ENCODE data around the gene DIP2B. TPM values are rescaled to one million over a fixed set of nuclear protein-coding genes. Genes with fewer than 3 reads are reported as not detected.

The DIP2B gene
- total RNA-seq, 2 experiments from 2014 or later, result 17.0 to 24.1 TPM

DNA sequence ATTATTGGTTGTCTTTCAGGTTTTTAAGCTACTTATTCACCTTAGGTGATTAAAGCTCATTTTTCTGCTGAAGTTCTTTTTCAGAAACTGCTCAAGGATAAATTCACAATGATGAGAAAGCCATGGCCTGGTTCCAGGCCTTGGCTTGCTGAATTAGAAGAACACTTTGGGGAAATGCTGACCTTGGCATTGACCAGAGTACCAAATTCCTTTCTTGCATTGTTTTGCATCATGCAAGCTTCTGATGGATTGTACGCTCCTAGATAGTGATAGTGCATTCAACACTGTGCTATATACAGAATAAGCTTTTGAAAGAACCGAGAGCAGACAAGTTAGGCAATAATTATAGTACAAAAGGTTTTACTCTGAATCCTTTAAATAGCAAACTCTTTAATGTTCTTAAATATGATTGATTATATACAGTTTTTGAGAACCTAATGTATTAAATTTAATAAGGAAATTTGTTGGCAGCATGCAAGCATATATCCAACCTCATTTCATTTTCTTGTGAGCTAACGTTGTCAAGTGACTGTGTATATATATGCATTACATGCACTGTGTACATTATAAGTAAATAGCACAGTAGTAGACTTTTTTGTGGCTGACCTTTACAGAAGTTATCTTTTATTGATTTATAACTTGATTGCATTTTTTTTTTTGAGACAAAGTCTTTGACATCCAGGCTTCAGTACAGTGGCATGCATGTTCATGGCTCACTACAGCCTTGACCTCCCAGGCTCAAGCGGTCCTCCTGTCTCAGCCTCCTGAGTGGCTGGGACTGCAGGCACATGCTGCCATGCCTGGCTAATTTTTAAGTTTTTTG, 99.2 kb downstream of the DIP2B start:
- no TSS peak for BruUV-seq (replicated peaks)
- no peaks in the 10 kb centered on the region for H4K20me1 ChIP-seq (ENCODE audit: insufficient read depth, low read length)
- CTCF ChIA-PET (ENCODE audit: unreplicated experiment), result no interaction called here

DNA sequence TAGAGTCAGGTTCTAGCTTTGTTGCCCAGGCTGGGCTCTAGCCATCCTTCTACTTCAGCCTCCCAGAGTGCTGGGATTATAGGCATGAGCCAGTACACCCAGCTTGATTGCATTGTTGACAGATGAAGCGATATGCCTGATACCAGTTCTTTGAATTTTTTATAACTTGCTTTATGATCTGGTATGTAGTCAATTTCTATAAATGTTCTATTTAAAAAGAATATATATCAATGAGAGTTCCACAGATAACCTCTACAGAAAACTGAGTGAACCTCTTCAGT, 99.8 kb downstream of the DIP2B start:
- 0 out of 2 replicates have a peak, but pooled peaks cover 2% of the 10 kb centered on the region for H4K20me1 ChIP-seq (ENCODE audit: insufficient read depth, low read length)
- H3K79me2 ChIP-seq (ENCODE audit: insufficient read depth, low read depth, low read length), result no peaks in the 10 kb centered on the region
- intact Hi-C loops (cut with micrococcal nuclease; ENCODE audit: unreplicated experiment), result no loop called here
- ChIA-PET CTCF (ENCODE audit: unreplicated experiment) (no interaction called here), POLR2A (no interaction called here)
- no TSS peak for BruUV-seq (replicated peaks)
- H3K4me2 ChIP-seq (ENCODE audit: low read length), result no peak overlapping the region
- TF ChIP-seq, protein P1, sequence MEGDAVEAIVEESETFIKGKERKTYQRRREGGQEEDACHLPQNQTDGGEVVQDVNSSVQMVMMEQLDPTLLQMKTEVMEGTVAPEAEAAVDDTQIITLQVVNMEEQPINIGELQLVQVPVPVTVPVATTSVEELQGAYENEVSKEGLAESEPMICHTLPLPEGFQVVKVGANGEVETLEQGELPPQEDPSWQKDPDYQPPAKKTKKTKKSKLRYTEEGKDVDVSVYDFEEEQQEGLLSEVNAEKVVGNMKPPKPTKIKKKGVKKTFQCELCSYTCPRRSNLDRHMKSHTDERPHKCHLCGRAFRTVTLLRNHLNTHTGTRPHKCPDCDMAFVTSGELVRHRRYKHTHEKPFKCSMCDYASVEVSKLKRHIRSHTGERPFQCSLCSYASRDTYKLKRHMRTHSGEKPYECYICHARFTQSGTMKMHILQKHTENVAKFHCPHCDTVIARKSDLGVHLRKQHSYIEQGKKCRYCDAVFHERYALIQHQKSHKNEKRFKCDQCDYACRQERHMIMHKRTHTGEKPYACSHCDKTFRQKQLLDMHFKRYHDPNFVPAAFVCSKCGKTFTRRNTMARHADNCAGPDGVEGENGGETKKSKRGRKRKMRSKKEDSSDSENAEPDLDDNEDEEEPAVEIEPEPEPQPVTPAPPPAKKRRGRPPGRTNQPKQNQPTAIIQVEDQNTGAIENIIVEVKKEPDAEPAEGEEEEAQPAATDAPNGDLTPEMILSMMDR (conservative IDR thresholded peaks at IDR 0.05; ENCODE audit: low read length), result no peak
- TF ChIP-seq EZH2phosphoT487 (IDR thresholded peaks at IDR 0.05; ENCODE audit: borderline replicate concordance, low read depth, low read length), result no peak
- H3K4me3 ChIP-seq (ENCODE audit: low read depth, low read length, poor library complexity, severe bottlenecking), result no peak overlapping the region
- H3K36me3 ChIP-seq (ENCODE audit: insufficient read depth, low read length), result no peaks in the 10 kb centered on the region
- no peaks in the 10 kb centered on the region for H3K4me1 ChIP-seq (ENCODE audit: insufficient read depth, low read length, poor library complexity, severe bottlenecking)
- no peak for DNase-seq (ENCODE audit: low spot score)
- H3K9me2 ChIP-seq (ENCODE audit: insufficient read depth, low read length), result no peaks in the 10 kb centered on the region
- no peak overlapping the region for H3K27ac ChIP-seq (ENCODE audit: low read depth, low read length, poor library complexity, severe bottlenecking)
- H3K9me3 ChIP-seq (ENCODE audit: low read length), result no peaks in the 10 kb centered on the region
- no peak overlapping the region for H2AFZ ChIP-seq (ENCODE audit: low read length)

More for the DNA sequence above, 99.2 kb downstream of the DIP2B start:
- Histone ChIP-seq H3K4me1 (ENCODE audit: insufficient read depth, low read length, poor library complexity, severe bottlenecking) (no peaks in the 10 kb centered on the region), H3K9me3 (ENCODE audit: low read length) (no peaks in the 10 kb centered on the region), H3K9me2 (ENCODE audit: insufficient read depth, low read length) (no peaks in the 10 kb centered on the region), H3K4me2 (ENCODE audit: low read length) (no peak overlapping the region), H3K4me3 (ENCODE audit: low read depth, low read length, poor library complexity, severe bottlenecking) (no peak overlapping the region), H3K79me2 (ENCODE audit: insufficient read depth, low read depth, low read length) (no peaks in the 10 kb centered on the region), H3K27ac (ENCODE audit: low read depth, low read length, poor library complexity, severe bottlenecking) (no peak overlapping the region), H2AFZ (ENCODE audit: low read length) (no peak overlapping the region), H3K36me3 (ENCODE audit: insufficient read depth, low read length) (no peaks in the 10 kb centered on the region)
- POLR2A ChIA-PET, result no interaction called here
- no peak for TF ChIP-seq EZH2phosphoT487 (IDR thresholded peaks at IDR 0.05; ENCODE audit: borderline replicate concordance, low read depth, low read length)
- intact Hi-C loops (cut with micrococcal nuclease; ENCODE audit: unreplicated experiment), result no loop called here
- DNase-seq (ENCODE audit: low spot score), result no peak

DNA sequence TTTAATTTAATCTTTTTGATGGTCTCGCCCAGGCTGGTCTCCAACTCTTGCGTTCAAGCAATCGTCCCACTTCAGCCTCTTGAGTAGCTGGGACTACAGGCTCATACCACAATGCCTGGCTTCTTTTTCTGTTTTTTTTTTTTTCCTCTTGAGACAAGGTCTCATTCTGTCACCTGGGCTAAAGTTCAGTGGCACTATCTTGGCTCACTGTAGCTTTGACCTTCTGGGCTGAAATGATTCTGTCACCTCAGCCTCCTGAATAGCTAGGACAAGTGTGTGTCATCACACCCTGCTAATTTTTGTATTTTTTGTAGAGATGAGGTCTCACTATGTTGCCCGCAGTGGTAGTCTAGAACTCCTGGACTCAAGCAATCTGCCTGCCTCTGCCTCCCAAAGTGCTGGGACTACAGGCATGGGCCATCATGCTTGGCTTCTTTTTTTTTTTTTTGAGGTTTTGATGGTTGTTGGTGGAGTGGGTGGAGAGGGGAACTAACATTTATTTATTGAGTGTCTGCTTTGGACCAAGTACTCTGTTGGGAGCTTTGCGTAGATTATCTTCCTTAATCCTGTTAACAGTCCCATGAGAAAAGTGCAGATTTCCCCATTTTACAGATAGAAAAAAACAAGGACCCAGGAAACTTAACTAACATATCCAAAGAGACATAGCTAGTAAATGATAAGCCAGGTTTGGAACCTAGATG, 102.0 kb downstream of the DIP2B start:
- intact Hi-C loops (cut with micrococcal nuclease; ENCODE audit: unreplicated experiment), result no loop called here
- Histone ChIP-seq H3K79me2 (ENCODE audit: insufficient read depth, low read depth, low read length) (no peaks in the 10 kb centered on the region), H3K9me3 (ENCODE audit: low read length) (no peaks in the 10 kb centered on the region), H2AFZ (ENCODE audit: low read length) (no peak overlapping the region), H3K4me1 (ENCODE audit: insufficient read depth, low read length, poor library complexity, severe bottlenecking) (no peaks in the 10 kb centered on the region), H3K4me2 (ENCODE audit: low read length) (no peak overlapping the region), H3K36me3 (ENCODE audit: insufficient read depth, low read length) (no peaks in the 10 kb centered on the region), H3K9me2 (ENCODE audit: insufficient read depth, low read length) (no peaks in the 10 kb centered on the region), H4K20me1 (ENCODE audit: insufficient read depth, low read length) (0 out of 2 replicates have a peak, but pooled peaks cover 3% of the 10 kb centered on the region), H3K27ac (ENCODE audit: low read depth, low read length, poor library complexity, severe bottlenecking) (no peak overlapping the region), H3K4me3 (ENCODE audit: low read depth, low read length, poor library complexity, severe bottlenecking) (no peak overlapping the region)
- TF ChIP-seq EZH2phosphoT487 (IDR thresholded peaks at IDR 0.05; ENCODE audit: borderline replicate concordance, low read depth, low read length), result no peak
- TF ChIP-seq, protein P1 (conservative IDR thresholded peaks at IDR 0.05; ENCODE audit: low read length), result no peak
- CTCF ChIA-PET (ENCODE audit: unreplicated experiment), result interaction anchor here (0.6 kb wide), 1 partner anchor 37 kb away, joined by 3 read pairs; no protein-coding TSS in a partner anchor
- DNase-seq (ENCODE audit: low spot score), result no peak
- POLR2A ChIA-PET, result interaction anchor here (0.7 to 2.3 kb wide), 7 partner anchors 13 to 225 kb away, joined by 3 to 7 read pairs (median 3); partner anchors contain the start of gene FAM186A
- BruUV-seq (replicated peaks), result no TSS peak
